Sigmoid colon (tissue), 7 donors: ENCODE results near the gene MBD3L2. TPM values are rescaled to one million over a fixed set of nuclear protein-coding genes. Genes with fewer than 3 reads are reported as not detected.

Experiments used
- DNase-seq: peaks from one replicate; pipeline ENCODE4 v3.0.0-alpha.2; 2019
- H3K27ac ChIP-seq, 4 donors: fragments of 200-600 bp; sonication (generic); one replicate each; pipeline ENCODE4 v1.5.1; 2016 to 2019; ENCODE audit warnings: mild to moderate bottlenecking in 1 of 4
- H3K27me3 ChIP-seq, 3 donors: fragments of 200-600 bp; sonication (generic); one replicate each; pipeline ENCODE4 v1.5.1; 2019; ENCODE audit warnings: mild to moderate bottlenecking in 1 of 3
- H3K36me3 ChIP-seq, 4 donors: fragments of 200-600 bp; sonication (generic); one replicate each; pipeline ENCODE4 v1.5.1; 2016 to 2019
- H3K4me1 ChIP-seq, 4 donors: fragments of 200-600 bp; sonication (generic); one replicate each; pipeline ENCODE4 v1.5.1; 2017 to 2019
- H3K4me3 ChIP-seq, 4 donors: fragments of 200-600 bp; sonication (generic); one replicate each; pipeline ENCODE4 v1.5.1; 2017 to 2019; ENCODE audit warnings: mild to moderate bottlenecking in 2 of 4, moderate library complexity in 1 of 4
- H3K9me3 ChIP-seq, 4 donors: fragments of 200-600 bp in 3 of 4; sonication (generic) in 3 of 4; one replicate each; pipeline versions ENCODE4 v1.5.1 to v1.6.1; 2013 to 2019
- EP300 ChIP-seq, 4 donors: sonication (generic); formaldehyde crosslinking; IDR thresholded peaks; one replicate each; pipeline ENCODE4 v1.6.1; 2017; ENCODE audit warnings: antibody characterized with exemption in 4 of 4
- POLR2A ChIP-seq, 2 donors: fragments of 450-650 bp; IDR thresholded peaks; one replicate each; pipeline ENCODE4 v1.6.1; 2016; ENCODE audit warnings: antibody characterized with exemption in 2 of 2, mild to moderate bottlenecking in 2 of 2, moderate library complexity in 2 of 2
- POLR2AphosphoS5 ChIP-seq, 4 donors: sonication (generic); formaldehyde crosslinking; IDR thresholded peaks; one replicate each; pipeline ENCODE4 v1.6.1; 2017; ENCODE audit warnings: antibody characterized with exemption in 4 of 4
- WGBS, 2 donors: extraction: QIAGEN DNeasy Blood & Tissue Kit; methylation state at CpG; one replicate each; pipeline ENCODE4 v1.1.7; 2013; 5-methylcytosine and 5-hydroxymethylcytosine counted together
- intact Hi-C: fragments of 100-400 bp; cut with DNase I; formaldehyde crosslinking; loops from one replicate; pipeline ENCODE4 v1.15.1; 2023
- polyA plus RNA-seq, 3 donors: library from polyadenylated mRNA; stranded (reverse); fragments of 200-250 nt; gene quantifications; one replicate each; pipeline ENCODE4 v1.2.3, GENCODE V29; 2013
- total RNA-seq, 4 donors: library from RNA; depleted of rRNA; stranded (reverse); fragments of >200 nt; gene quantifications; one replicate each; pipeline ENCODE4 v1.1.0, GENCODE V29; 2016
- TF ChIP-seq, protein P1 (sequence below), 4 experiments: fragments of 450-650 bp in 3 of 4; fragments of 200-600 bp in 1 of 4; IDR thresholded peaks; one replicate each; pipeline ENCODE4 v1.5.1; 2016 to 2019; ENCODE audit warnings: antibody characterized with exemption in 4 of 4, mild to moderate bottlenecking in 3 of 4, moderate library complexity in 2 of 4
- donor health status: healthy with polysubstance abuse.
- donor health status: Bipolar disorder and iron deficiency.
- donor health status: healthy.

The MBD3L2 gene
- total and polyA plus RNA-seq, 7 donors: not detected

GRCh38 chr19:7098096-7098495, 49.0 kb downstream of the MBD3L2 start:
- DNase-seq: no peak
- H3K9me3 ChIP-seq: peaks cover 0 to 12% (median 3%) of the 10 kb centered on the region in 4 donors
- H3K4me3 ChIP-seq: peak overlapping the region in 3 of 4 donors; percentile 70 to 71 (median 70)
- peaks cover 0 to 3% (median 0%) of the 10 kb centered on the region in 4 donors for H3K36me3 ChIP-seq
- intact Hi-C loops: no loop called here
- WGBS, 2 donors: 96 to 98% methylated on average over 3 of the region's 3 CpGs
- H3K27me3 ChIP-seq: no peaks in the 10 kb centered on the region
- H3K27ac ChIP-seq: peak overlapping the region in 3 of 4 donors; percentile 95 to 98 (median 97)
- TF ChIP-seq EP300 (IDR thresholded peaks at IDR 0.05) (no peak), POLR2AphosphoS5 (IDR thresholded peaks at IDR 0.05) (no peak)
- H3K4me1 ChIP-seq: peaks cover 0 to 14% (median 11%) of the 10 kb centered on the region in 4 donors

GRCh38 chr19:7098701-7099596, 49.8 kb downstream of the MBD3L2 start:
- H3K4me1 ChIP-seq: peaks cover 0 to 14% (median 11%) of the 10 kb centered on the region in 4 donors
- peak overlapping the region; percentile 95 to 98 (median 98) for H3K27ac ChIP-seq
- DNase-seq: peak; percentile 97
- H3K9me3 ChIP-seq: peaks cover 0 to 6% (median 2%) of the 10 kb centered on the region in 4 donors
- no peaks in the 10 kb centered on the region for H3K27me3 ChIP-seq
- WGBS, 2 donors: 0% methylated on average over 78 of the region's 78 CpGs
- intact Hi-C loops: no loop called here
- H3K4me3 ChIP-seq: peak overlapping the region; percentile 64 to 71 (median 70)
- peaks cover 0 to 3% (median 0%) of the 10 kb centered on the region in 4 donors for H3K36me3 ChIP-seq
- TF ChIP-seq POLR2AphosphoS5 (IDR thresholded peaks at IDR 0.05) (peak; percentile 20 to 66 (median 50)), POLR2A (IDR thresholded peaks at IDR 0.05) (peak in 1 of 2 donors; percentile 48), EP300 (IDR thresholded peaks at IDR 0.05) (no peak)
- TF ChIP-seq, protein P1, sequence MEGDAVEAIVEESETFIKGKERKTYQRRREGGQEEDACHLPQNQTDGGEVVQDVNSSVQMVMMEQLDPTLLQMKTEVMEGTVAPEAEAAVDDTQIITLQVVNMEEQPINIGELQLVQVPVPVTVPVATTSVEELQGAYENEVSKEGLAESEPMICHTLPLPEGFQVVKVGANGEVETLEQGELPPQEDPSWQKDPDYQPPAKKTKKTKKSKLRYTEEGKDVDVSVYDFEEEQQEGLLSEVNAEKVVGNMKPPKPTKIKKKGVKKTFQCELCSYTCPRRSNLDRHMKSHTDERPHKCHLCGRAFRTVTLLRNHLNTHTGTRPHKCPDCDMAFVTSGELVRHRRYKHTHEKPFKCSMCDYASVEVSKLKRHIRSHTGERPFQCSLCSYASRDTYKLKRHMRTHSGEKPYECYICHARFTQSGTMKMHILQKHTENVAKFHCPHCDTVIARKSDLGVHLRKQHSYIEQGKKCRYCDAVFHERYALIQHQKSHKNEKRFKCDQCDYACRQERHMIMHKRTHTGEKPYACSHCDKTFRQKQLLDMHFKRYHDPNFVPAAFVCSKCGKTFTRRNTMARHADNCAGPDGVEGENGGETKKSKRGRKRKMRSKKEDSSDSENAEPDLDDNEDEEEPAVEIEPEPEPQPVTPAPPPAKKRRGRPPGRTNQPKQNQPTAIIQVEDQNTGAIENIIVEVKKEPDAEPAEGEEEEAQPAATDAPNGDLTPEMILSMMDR (IDR thresholded peaks at IDR 0.05): no peak

GRCh38 chr19:7099597-7099921, 50.4 kb downstream of the MBD3L2 start:
- peaks cover 0 to 3% (median 0%) of the 10 kb centered on the region in 4 donors for H3K36me3 ChIP-seq
- H3K4me1 ChIP-seq: peaks cover 0 to 14% (median 11%) of the 10 kb centered on the region in 4 donors
- H3K9me3 ChIP-seq: peaks cover 0 to 4% (median 2%) of the 10 kb centered on the region in 4 donors
- intact Hi-C loops: no loop called here
- TF ChIP-seq POLR2AphosphoS5 (IDR thresholded peaks at IDR 0.05) (no peak), EP300 (IDR thresholded peaks at IDR 0.05) (no peak), POLR2A (IDR thresholded peaks at IDR 0.05) (no peak)
- TF ChIP-seq, protein P1 (IDR thresholded peaks at IDR 0.05): no peak
- H3K27me3 ChIP-seq: no peaks in the 10 kb centered on the region
- peak overlapping the region; percentile 64 to 71 (median 70) for H3K4me3 ChIP-seq
- DNase-seq: no peak
- WGBS, 2 donors: 11 to 13% methylated on average over 9 of the region's 9 CpGs
- H3K27ac ChIP-seq: peak overlapping the region; percentile 95 to 98 (median 98)

Other genes with a start within 250 kb of the MBD3L2 start
- gene ADGRE1, start 161.7 kb upstream of the MBD3L2 start, total RNA-seq: under 1 TPM in 1 of 4 donors, not detected in 3; 0.28 TPM
- 1 to 10 TPM in 2 of 3 donors, under 1 TPM in 1; 0.61 to 1.8 (median 1.2) TPM for gene ADGRE1, start 161.7 kb upstream of the MBD3L2 start, polyA plus RNA-seq
- gene MBD3L2B, start 27.9 kb upstream of the MBD3L2 start, total RNA-seq: not detected
- not detected for gene MBD3L2B, start 27.9 kb upstream of the MBD3L2 start, polyA plus RNA-seq
- gene MBD3L5, start 18.7 kb upstream of the MBD3L2 start, total RNA-seq: not detected
- not detected for gene MBD3L5, start 18.7 kb upstream of the MBD3L2 start, polyA plus RNA-seq
- gene MBD3L4, start 9.1 kb upstream of the MBD3L2 start, total RNA-seq: not detected
- gene MBD3L4, start 9.1 kb upstream of the MBD3L2 start, polyA plus RNA-seq: not detected
- gene MBD3L3, start 9.4 kb downstream of the MBD3L2 start, total RNA-seq: not detected
- gene MBD3L3, start 9.4 kb downstream of the MBD3L2 start, polyA plus RNA-seq: not detected
- gene ZNF557, start 20.4 kb downstream of the MBD3L2 start, total RNA-seq: 1 to 10 TPM; 6.9 to 10.0 (median 8.8) TPM
- gene ZNF557, start 20.4 kb downstream of the MBD3L2 start, polyA plus RNA-seq: 1 to 10 TPM; 2.3 to 3.7 (median 2.4) TPM
- gene INSR, start 245.1 kb downstream of the MBD3L2 start, total RNA-seq: 10 to 100 TPM; 67.1 to 83.1 (median 80.6) TPM
- gene INSR, start 245.1 kb downstream of the MBD3L2 start, polyA plus RNA-seq: 10 to 100 TPM in 1 of 3 donors, 1 to 10 TPM in 2; 3.0 to 18.8 (median 3.2) TPM